GM12864 (cell line): ENCODE results near the gene SLC6A16.
"Not testable (repeated sequence)": the region's sequence is repeated elsewhere in the genome, so short reads cannot be mapped to it uniquely, and the experiment has no call there.

ENCODE experiments used
- DNase-seq: peaks from one replicate; pipeline ENCODE4 v3.0.0-alpha.2; 2011; ENCODE audit warnings: low read depth
- H3K4me3 ChIP-seq: 2 replicates; pipeline ENCODE4 v1.5.1; 2011; ENCODE audit warnings: mild to moderate bottlenecking, low read depth, low read length, control low read depth
- TF ChIP-seq, protein P1 (sequence below): IDR thresholded peaks from 2 replicates; pipeline ENCODE4 v1.5.1; 2011; ENCODE audit warnings: low read depth, mild to moderate bottlenecking, moderate library complexity, low read length, control low read depth, inconsistent platforms; ENCODE audit errors: missing control alignments

SLC6A16 gene

DNA sequence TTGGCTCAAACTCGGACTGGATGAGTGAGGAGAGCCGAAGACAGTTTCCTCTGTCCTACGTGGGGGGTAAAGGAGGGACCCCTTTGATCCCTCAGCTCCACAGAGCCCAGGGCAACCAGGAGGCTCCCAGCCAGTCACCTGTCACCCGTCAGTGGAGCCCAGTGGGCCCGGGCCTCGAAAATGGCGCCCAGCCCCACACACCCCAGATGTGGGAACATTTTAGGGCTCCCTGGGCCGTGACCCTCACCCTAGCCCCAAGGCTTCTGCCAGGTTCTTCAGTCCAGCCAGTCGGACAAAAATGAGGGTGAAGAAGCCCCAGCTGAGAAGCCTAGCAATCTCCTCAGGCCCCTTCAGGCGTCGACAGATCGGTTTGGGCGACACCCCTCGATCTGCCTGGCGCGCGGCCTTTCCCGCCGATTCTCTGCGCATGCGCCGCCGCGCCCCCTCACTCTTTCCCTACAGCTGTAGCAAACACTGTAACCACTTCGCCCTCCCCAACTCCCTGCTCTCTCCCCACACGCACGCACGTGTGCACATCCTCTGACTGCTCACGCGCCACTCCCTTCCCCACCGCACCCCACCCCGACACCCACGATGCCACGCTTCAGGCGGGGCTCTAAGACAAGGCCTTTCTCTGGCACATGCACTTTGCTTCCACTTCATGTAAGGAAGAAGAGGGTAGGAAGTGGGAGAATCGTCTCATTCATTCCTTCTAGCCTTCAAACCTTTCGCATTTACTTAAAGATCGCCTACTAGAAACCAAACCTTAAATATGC is at the start of gene SLC6A16:
SLC6A16 (minus strand) TSS at position 391 of the 776 bp plus-strand sequence. CDS start 13,844 bp downstream, outside the sequence.
- TF ChIP-seq, protein P1, sequence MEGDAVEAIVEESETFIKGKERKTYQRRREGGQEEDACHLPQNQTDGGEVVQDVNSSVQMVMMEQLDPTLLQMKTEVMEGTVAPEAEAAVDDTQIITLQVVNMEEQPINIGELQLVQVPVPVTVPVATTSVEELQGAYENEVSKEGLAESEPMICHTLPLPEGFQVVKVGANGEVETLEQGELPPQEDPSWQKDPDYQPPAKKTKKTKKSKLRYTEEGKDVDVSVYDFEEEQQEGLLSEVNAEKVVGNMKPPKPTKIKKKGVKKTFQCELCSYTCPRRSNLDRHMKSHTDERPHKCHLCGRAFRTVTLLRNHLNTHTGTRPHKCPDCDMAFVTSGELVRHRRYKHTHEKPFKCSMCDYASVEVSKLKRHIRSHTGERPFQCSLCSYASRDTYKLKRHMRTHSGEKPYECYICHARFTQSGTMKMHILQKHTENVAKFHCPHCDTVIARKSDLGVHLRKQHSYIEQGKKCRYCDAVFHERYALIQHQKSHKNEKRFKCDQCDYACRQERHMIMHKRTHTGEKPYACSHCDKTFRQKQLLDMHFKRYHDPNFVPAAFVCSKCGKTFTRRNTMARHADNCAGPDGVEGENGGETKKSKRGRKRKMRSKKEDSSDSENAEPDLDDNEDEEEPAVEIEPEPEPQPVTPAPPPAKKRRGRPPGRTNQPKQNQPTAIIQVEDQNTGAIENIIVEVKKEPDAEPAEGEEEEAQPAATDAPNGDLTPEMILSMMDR = no peak
- DNase-seq = no peak

DNA sequence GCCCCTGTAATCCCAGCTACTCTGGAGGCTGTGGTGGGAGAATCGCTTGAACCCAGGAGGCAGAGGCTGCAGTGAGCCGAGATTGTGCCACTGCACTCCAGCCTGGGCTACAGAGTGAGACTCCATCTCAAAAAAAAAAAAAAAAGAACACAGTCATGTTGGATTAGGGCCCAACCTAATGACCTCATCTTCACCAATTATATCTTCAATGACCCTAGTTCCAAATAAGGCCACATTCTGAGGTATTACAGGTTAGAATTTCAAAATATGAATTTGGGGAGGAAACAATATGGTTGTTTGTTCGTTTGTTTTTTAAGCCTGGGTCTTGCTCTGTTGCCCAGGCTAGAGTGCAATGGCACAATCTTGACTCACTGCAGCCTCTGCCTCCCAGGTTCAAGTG is 48.2 kb upstream of the SLC6A16 start:
- not testable (repeated sequence) for H3K4me3 ChIP-seq

More for the DNA sequence above, at the start of gene SLC6A16:
- H3K4me3 ChIP-seq = no peak within 1 kb of the TSS; the same call in 1 of the 2 replicates

DNA sequence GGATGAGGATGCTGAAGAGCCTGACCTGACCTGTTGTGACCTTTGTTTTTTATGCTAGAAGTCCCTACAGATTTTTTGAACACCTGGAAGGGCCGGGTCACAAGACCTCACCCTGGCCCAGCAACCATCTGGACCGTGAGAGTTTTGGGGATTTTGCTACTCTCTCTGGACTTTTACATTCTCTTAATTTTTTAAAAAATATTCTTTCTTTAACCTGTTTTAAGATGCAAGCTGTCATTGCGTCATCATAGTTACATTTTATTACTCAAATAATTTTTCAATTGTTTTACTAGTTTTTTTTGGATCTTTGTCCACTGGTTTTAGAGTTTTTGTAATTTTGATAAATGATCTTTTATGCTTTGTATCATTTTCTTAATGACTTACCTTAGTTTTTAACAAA is 46.2 kb upstream of the SLC6A16 start:
- TF ChIP-seq, protein P1 = no peak
- DNase-seq = no peak
- H3K4me3 ChIP-seq = no peak overlapping the region

More for the DNA sequence above, 48.2 kb upstream of the SLC6A16 start:
- not testable (repeated sequence) for DNase-seq

DNA sequence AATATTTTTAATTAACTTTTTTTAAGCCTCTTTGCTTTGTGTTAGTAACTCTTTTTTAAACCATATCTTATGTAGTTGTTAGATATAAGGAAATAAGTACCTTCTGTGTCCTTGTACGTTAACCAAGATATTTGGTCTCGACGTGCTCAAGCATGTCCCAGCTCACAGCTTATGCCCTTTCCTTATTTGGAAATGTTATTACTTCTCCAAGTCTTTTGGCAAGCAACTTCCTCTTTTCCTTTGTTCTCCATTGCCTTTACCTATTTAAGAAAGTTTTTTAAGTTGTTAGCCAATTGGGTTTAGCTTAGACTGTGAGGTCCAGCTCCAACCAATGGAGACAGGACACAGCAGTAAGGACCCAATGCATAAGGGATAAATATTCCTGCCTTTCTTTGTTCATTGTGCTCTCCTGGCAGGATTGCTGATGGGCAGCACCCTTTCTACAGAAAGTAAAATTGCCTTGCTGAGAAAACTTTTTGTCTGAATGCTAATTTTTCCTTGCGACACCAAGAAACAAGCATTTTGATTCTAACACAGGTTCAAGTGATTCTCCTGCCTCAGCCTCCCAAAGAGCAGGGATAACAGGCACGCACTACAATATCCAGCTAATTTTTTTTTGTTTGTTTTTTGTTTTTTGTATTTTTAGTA is 43.8 kb upstream of the SLC6A16 start:
- no peak for DNase-seq
- no peak overlapping the region for H3K4me3 ChIP-seq
- TF ChIP-seq, protein P1 = no peak

DNA sequence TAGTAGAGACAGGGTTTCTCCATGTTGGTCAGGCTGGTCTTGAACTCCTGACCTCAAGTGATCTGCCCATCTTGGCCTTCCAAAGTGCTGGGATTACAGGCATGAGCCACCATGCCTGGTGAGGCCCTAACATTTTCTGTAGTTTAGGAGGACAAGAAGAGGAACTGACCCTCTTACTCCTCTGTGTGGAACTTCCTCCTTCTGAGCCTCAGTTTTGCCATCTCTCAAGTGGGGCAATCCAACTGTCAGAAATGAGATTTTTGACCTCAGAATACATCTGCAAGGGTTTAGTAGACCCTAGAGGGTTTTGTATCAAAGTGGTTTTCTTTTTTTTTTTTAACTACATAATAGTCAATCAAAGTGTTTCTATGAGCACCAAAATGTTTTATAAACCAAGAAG is 41.1 kb upstream of the SLC6A16 start:
- TF ChIP-seq, protein P1 = no peak
- DNase-seq = no peak
- no peak overlapping the region for H3K4me3 ChIP-seq

DNA sequence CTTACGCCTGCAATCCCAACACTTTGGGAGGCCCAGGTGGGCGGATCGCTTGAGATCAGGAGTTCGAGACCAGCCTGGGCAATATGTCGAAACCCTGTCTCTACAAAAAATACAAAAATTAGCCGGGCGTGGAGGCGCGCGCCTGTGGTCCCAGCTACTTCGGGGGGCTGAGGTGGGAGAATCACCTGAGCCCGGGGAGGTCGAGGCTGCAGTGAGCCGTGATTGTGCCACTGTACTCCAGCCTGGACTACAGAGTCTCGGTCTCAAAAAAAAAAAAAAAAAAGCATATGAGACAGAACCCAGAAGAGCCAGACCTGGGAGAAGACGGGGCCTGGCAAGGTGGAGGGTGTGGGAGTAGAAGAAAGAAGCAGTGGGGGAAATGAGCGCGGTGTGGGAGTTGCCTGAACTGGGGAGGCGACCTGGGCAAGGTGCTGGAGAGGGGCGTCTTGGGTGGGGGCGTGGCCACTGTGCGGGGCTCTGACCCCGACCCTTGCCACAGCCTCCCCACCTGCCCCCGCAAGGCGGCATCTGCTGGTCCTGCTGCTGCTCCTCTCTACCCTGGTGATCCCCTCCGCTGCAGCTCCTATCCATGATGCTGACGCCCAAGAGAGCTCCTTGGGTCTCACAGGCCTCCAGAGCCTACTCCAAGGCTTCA is 39.2 kb upstream of the SLC6A16 start:
- no peak overlapping the region for H3K4me3 ChIP-seq

More for the DNA sequence above, 39.2 kb upstream of the SLC6A16 start:
- no peak for DNase-seq
- TF ChIP-seq, protein P1 = no peak
